Measurements from ENCODE around the gene ANTXRL. TPM values are rescaled to one million over a fixed set of nuclear protein-coding genes. Genes with fewer than 3 reads are reported as not detected.

Gene ANTXRL
- total RNA-seq, 1 donor from 2014 or later: not detected

GRCh38 chr10:46271795-46272499 is 14.8 kb upstream of the ANTXRL start:
- ATAC-seq (peak; percentile 31), DNase-seq (ENCODE audit: low spot score) (peak; percentile 42)

GRCh38 chr10:46272863-46273415 is 13.9 kb upstream of the ANTXRL start:
- DNase-seq (ENCODE audit: low spot score) (no peak), ATAC-seq (no peak)

GRCh38 chr10:46273506-46274477 is 13.0 kb upstream of the ANTXRL start:
- ATAC-seq: peak; percentile 34
- DNase-seq (ENCODE audit: low spot score): peak; percentile 43

GRCh38 chr10:46277840-46278239 is 9.0 kb upstream of the ANTXRL start:
- DNase-seq (ENCODE audit: low spot score) (no peak), ATAC-seq (no peak)

- DNase-seq (ENCODE audit: low spot score): peak; percentile 55
Observed at GRCh38 chr10:46282421-46282831, 4.4 kb upstream of the ANTXRL start.

GRCh38 chr10:46282842-46283574 is 3.8 kb upstream of the ANTXRL start:
- ATAC-seq: peak; percentile 91
- DNase-seq (ENCODE audit: low spot score): peak; percentile 95

More at GRCh38 chr10:46282421-46282831, 4.4 kb upstream of the ANTXRL start:
- ATAC-seq: peak; percentile 4

- ATAC-seq: no peak
- no peak for DNase-seq (ENCODE audit: low spot score)
Observed at GRCh38 chr10:46283580-46284285, 3.1 kb upstream of the ANTXRL start.

- peak; percentile 93 for DNase-seq (ENCODE audit: low spot score)
- ATAC-seq: peak; percentile 86
Observed at GRCh38 chr10:46284286-46285229, 2.2 kb upstream of the ANTXRL start.

- no peak for DNase-seq (ENCODE audit: low spot score)
- ATAC-seq: no peak
Observed at GRCh38 chr10:46285300-46285699, 1.5 kb upstream of the ANTXRL start.

- ATAC-seq (no peak), DNase-seq (ENCODE audit: low spot score) (peak; percentile 46)
Observed at GRCh38 chr10:46285966-46286620, 704 bp upstream of the ANTXRL start.

- ATAC-seq (no peak), DNase-seq (ENCODE audit: low spot score) (peak; percentile 43)
Observed at GRCh38 chr10:46287846-46288477, 1.2 kb downstream of the ANTXRL start.

- ATAC-seq (no peak), DNase-seq (ENCODE audit: low spot score) (peak; percentile 30)
Observed at GRCh38 chr10:46288601-46289206, 1.9 kb downstream of the ANTXRL start.

- peak; percentile 37 for DNase-seq (ENCODE audit: low spot score)
- ATAC-seq: no peak
Observed at GRCh38 chr10:46289209-46289810, 2.5 kb downstream of the ANTXRL start.

- no peak for ATAC-seq
Observed at GRCh38 chr10:46290101-46290886, 3.5 kb downstream of the ANTXRL start.

GRCh38 chr10:46291817-46292572 is 5.2 kb downstream of the ANTXRL start:
- ATAC-seq: peak; percentile 37

More at GRCh38 chr10:46290101-46290886, 3.5 kb downstream of the ANTXRL start:
- DNase-seq (ENCODE audit: low spot score): peak; percentile 41

More at GRCh38 chr10:46291817-46292572, 5.2 kb downstream of the ANTXRL start:
- DNase-seq (ENCODE audit: low spot score): peak; percentile 46
